ENCODE results near the gene PLA2G6. TPM values are rescaled to one million over a fixed set of nuclear protein-coding genes. Genes with fewer than 3 reads are reported as not detected.

Gene PLA2G6
- total RNA-seq, 2 donors from 2014 or later: 60.6 to 60.7 TPM

DNA sequence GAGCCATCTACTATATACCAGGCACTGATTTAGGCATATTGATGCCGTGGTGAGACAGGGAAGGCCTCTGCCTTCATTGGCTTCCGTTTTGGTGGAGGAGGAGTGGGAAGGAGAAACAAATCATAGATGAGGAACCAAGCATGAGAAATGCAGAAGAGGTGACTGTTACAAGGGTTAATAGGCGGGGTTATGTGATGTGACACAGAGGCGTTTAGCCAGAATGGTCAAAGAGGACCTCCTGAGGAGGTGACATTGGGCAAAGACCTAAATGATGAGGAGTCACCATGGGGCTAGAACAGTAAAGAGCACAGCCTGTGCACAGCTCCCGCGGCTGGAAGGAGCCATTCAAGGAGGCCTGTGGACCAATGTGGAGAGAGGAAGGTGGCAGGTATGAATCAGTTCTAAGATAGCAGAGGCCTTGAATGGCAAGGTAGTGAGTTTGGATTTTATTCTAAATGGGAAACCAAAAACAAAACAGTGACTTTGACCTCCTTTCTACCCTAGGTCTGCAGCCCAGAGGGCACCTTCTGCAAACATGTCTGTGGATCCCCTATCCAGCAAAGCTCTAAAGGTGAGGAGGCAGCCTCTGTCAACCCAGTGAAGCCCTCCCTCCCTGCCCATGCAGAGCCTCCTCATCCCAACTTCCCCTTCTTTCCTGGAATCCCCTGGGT is 31.8 kb upstream of the PLA2G6 start:
- Histone ChIP-seq H3K36me3 (ENCODE audit: control insufficient read depth, insufficient read depth, low read length) (peaks cover 4% of the 10 kb centered on the region), H3K27ac (ENCODE audit: low read depth, low read length) (no peak overlapping the region), H3K27me3 (ENCODE audit: control insufficient read depth, insufficient read depth, low read length, poor library complexity, severe bottlenecking) (no peaks in the 10 kb centered on the region), H3K9ac (ENCODE audit: extremely low read depth, low read length, poor library complexity, severe bottlenecking) (no peak overlapping the region), H3K4me1 (ENCODE audit: control insufficient read depth, insufficient read depth, low read length) (peaks cover 3% of the 10 kb centered on the region), H3K9me3 (ENCODE audit: control insufficient read depth, low read length) (no peaks in the 10 kb centered on the region), H3K4me3 (ENCODE audit: low read length) (no peak overlapping the region)
- Mint-ChIP-seq H3K4me3 (peak overlapping the region; percentile 33), H3K9me3 (no peaks in the 10 kb centered on the region), H3K27ac (no peak overlapping the region), H3K36me3 (ENCODE audit: low read depth) (peaks cover 6% of the 10 kb centered on the region), H3K4me1 (peaks cover 19% of the 10 kb centered on the region), H3K27me3 (ENCODE audit: insufficient read depth) (peaks cover 23% of the 10 kb centered on the region)
- TF ChIP-seq CTCF (conservative IDR thresholded peaks at IDR 0.05): no peak
- no peak for DNase-seq
- 86 to 90% methylated on average over 4 to 6 of the region's 6 CpGs for WGBS, 2 experiments (ENCODE audit: insufficient coverage in 1 of 2, insufficient read length in 1 of 2)

- TF ChIP-seq CTCF (conservative IDR thresholded peaks at IDR 0.05): no peak
These were observed 30.8 kb upstream of the PLA2G6 start for GRCh38 chr22:38212442-38212841.

GRCh38 chr22:38211556-38211955 is 29.9 kb upstream of the PLA2G6 start:
- H3K36me3 ChIP-seq (ENCODE audit: control insufficient read depth, insufficient read depth, low read length): peaks cover 4% of the 10 kb centered on the region
- TF ChIP-seq CTCF (conservative IDR thresholded peaks at IDR 0.05): no peak
- no peak overlapping the region for H3K9ac ChIP-seq (ENCODE audit: extremely low read depth, low read length, poor library complexity, severe bottlenecking)
- Mint-ChIP-seq H3K27ac (no peak overlapping the region), H3K9me3 (no peaks in the 10 kb centered on the region), H3K4me3 (no peak overlapping the region), H3K36me3 (ENCODE audit: low read depth) (peaks cover 3% of the 10 kb centered on the region), H3K27me3 (ENCODE audit: insufficient read depth) (peaks cover 23% of the 10 kb centered on the region), H3K4me1 (peaks cover 15% of the 10 kb centered on the region)
- no peaks in the 10 kb centered on the region for H3K9me3 ChIP-seq (ENCODE audit: control insufficient read depth, low read length)
- H3K4me3 ChIP-seq (ENCODE audit: low read length): no peak overlapping the region
- H3K27me3 ChIP-seq (ENCODE audit: control insufficient read depth, insufficient read depth, low read length, poor library complexity, severe bottlenecking): no peaks in the 10 kb centered on the region
- H3K27ac ChIP-seq (ENCODE audit: low read depth, low read length): no peak overlapping the region
- peaks cover 3% of the 10 kb centered on the region for H3K4me1 ChIP-seq (ENCODE audit: control insufficient read depth, insufficient read depth, low read length)
- peak; percentile 45 for DNase-seq
- 92 to 100% methylated on average over 2 to 7 of the region's 7 CpGs for WGBS, 2 experiments (ENCODE audit: insufficient coverage in 1 of 2, insufficient read length in 1 of 2)

More at GRCh38 chr22:38212442-38212841, 30.8 kb upstream of the PLA2G6 start:
- no peak overlapping the region for H3K9ac ChIP-seq (ENCODE audit: extremely low read depth, low read length, poor library complexity, severe bottlenecking)
- peaks cover 6% of the 10 kb centered on the region for H3K36me3 Mint-ChIP-seq (ENCODE audit: low read depth)
- H3K27ac Mint-ChIP-seq: no peak overlapping the region
- H3K4me1 ChIP-seq (ENCODE audit: control insufficient read depth, insufficient read depth, low read length): peaks cover 3% of the 10 kb centered on the region
- no peaks in the 10 kb centered on the region for H3K9me3 Mint-ChIP-seq
- no peaks in the 10 kb centered on the region for H3K9me3 ChIP-seq (ENCODE audit: control insufficient read depth, low read length)
- peaks cover 4% of the 10 kb centered on the region for H3K36me3 ChIP-seq (ENCODE audit: control insufficient read depth, insufficient read depth, low read length)
- H3K27ac ChIP-seq (ENCODE audit: low read depth, low read length): no peak overlapping the region
- H3K27me3 ChIP-seq (ENCODE audit: control insufficient read depth, insufficient read depth, low read length, poor library complexity, severe bottlenecking): no peaks in the 10 kb centered on the region
- DNase-seq: peak; percentile 38
- 100% methylated on average over 1 of the region's 2 CpGs for WGBS, 2 experiments (ENCODE audit: insufficient coverage in 1 of 2, insufficient read length in 1 of 2)
- H3K4me1 Mint-ChIP-seq: peaks cover 15% of the 10 kb centered on the region
- H3K27me3 Mint-ChIP-seq (ENCODE audit: insufficient read depth): peaks cover 23% of the 10 kb centered on the region
- no peak overlapping the region for H3K4me3 Mint-ChIP-seq
- H3K4me3 ChIP-seq (ENCODE audit: low read length): no peak overlapping the region
